Erythroblast (primary cell): ENCODE results near the gene FRMD4A.

ENCODE experiments used
- GATA1 ChIP-seq: IDR thresholded peaks from 2 replicates; pipeline ENCODE4 v1.6.1; 2011; ENCODE audit warnings: low read depth, mild to moderate bottlenecking, control low read depth, low read length, moderate library complexity
- POLR2A ChIP-seq: IDR thresholded peaks from 2 replicates; pipeline ENCODE4 v1.6.1; 2011; ENCODE audit warnings: mild to moderate bottlenecking, low read length

- TF ChIP-seq POLR2A = no peak
- no peak for TF ChIP-seq GATA1
These were observed 521.3 kb downstream of the FRMD4A start for GRCh38 chr10:13809427-13809826.
